HG03432 (cell line): ENCODE results near the gene SDF2.
A peak's percentile ranks its signal among the peaks of the same experiment; 100 is the strongest.
"Not testable (repeated sequence)": the region's sequence is repeated elsewhere in the genome, so short reads cannot be mapped to it uniquely, and the experiment has no call there.

Experiments
- ATAC-seq: cut with Tn5 transposase; IDR thresholded peaks from one replicate; pipeline ENCODE4 v1.9.1; 2021; ENCODE audit warnings: mild to moderate bottlenecking, moderate library complexity; ENCODE audit not compliant: unreplicated experiment

The SDF2 gene

DNA sequence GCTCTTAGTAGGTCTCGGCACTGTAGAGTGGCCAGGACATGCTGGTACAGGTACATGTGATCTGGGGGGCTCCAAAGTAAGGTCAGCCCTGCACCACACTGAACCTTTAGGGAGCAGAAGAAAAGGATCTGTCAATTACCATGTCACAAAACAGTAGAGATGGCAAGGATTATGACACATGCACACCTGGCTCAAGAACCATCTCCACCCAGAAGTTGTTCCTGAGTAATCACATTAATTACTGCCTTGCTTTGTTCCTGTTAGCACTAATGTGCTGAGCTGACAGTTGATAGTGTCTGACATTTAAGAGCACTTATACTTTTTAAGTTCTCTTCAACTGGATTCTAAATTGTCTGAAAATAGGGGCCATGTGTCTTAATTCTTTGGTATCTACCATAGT is 26.2 kb downstream of the SDF2 start:
- no peak for ATAC-seq

DNA sequence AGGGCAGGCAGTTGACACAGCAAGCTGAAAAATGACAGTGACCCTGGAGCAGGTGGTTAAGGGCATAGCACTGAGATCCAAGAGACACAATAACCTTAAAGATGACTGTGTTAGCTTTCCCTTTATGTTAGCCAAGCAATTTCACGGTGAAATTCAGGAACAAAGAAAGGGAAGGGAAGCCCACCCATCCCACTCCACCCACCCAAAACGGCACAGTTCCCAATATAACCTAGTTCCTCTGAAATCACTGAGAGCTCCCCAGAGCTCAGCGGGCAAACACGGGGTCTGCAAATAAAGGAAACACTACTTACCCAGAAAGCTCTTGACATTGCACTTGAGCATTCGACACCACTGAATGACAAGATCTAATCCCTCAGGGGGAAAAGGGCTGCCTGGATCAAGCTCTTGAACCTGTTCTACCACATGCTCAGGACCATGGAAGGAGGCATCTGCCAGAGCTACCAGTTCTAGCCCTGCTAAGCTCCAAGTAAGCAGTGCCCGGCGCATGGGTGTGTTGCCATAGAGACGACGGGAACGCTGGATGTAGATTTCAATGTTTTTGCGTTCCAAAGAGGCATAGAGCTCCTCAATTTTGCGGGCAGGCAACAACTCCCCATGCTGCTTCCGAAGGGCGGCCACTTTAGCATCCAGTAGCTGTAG is 27.4 kb downstream of the SDF2 start:
- no peak for ATAC-seq

DNA sequence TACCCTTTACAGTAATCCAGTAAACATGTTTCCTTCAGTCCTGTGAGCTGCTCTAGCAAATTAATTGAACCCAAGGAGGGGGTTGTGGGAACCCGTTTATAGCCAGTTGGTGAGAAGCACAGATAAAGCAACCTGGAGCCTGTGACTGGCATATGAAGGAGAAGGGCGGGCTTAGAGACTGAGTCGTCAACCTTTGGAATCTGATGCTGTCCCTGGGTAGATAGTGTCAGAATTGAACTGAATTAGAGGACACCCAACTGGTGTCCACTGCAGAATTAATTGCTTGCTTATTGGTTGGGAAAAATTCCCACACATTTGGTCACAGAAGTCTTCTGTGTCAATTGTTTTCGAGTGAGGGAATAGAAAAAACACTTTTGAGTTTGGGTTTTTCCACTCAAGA is 34.9 kb downstream of the SDF2 start:
- ATAC-seq, result no peak

DNA sequence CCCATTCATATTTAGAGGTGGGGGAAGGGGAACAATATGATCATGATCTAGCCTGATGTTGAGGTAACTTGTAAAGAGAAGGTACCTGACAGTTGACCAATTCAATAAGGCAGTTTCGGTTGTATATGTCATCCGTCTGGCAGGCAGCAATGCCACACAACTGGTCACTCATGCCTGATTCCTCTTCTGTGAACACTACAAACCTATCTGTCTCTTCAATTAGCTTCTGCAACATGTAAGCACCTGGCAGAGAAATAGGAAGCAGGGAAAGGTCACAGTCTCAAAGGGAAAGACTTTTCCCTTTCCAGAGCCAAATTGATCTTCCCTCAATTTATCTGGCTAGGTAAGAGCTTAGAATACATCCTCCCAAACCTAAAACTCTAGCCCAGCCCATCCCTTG is 37.6 kb downstream of the SDF2 start:
- no peak for ATAC-seq

DNA sequence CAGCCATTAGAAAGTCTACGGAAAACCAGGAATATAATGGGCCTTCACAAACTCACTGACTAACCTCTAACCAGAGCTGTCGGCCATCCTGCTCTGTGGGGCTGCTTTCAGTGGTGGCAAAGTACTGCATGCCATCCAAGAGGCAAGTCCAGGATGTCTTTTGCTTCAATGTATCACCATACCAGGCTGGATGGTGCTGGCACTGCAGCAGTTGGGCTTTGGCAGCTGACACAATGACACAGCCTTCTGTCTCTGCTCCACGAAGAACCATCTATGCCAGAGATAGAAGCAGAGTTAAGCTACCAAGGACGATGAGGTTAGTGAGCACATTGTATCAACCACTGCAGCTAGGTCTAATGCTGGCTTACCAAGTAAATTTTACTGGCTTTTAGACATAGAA is 38.0 kb downstream of the SDF2 start:
- ATAC-seq, result no peak

DNA sequence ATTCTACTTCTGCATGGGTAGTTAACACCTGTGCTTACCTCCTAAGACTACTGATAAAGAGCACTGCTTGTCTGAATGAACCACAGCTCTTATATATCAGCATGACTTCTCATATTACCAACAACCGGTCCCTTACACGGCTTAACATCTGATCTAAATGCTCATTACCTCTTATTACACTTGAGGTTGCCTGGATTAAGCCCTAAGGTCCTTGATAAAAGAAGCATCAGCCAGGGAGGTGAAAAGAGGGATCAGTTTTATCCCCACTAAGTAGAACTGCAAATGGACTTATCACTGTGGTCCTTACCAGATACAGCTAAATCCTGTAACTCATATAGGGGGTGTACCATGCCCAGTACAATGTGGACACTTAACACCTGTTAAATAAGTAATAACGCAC is 39.5 kb downstream of the SDF2 start:
- no peak for ATAC-seq

DNA sequence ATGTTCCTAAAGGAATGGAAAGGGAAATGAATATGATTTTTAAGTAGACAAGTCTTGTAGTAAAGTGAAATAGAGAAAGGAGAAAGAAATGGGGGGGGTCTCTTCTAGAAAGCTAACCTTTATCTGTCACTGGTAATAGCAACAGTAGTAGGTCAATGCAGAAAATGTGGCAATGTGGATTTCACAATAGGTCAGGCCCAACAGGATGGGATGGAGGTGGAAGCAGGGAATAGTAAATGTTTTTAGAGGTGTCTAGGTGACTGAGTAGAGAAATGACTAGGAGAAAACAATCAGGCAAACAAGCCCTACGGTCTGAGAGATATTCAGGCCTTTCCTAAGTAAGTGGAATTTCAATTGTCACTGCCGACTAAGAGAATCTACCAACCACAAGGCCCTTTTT is 41.7 kb downstream of the SDF2 start:
- no peak for ATAC-seq

DNA sequence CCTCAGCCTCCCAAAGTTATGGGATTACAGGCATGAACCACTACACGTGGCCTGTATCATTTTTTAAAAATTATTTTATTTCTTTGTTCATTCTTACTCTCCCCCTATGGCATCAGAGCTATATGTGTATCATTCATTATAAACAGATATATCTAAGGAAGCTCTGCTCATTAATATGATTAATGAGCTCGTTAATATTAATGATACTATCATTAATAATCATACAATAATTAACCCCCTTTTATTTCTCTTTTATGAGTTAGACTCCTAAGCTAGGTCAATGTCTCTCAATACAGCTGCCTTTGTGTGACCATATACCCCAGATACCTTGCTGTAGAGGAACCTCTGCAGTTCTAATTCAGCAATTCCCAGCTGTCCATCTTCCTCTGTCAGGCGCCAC is 43.2 kb downstream of the SDF2 start:
- ATAC-seq, result no peak

DNA sequence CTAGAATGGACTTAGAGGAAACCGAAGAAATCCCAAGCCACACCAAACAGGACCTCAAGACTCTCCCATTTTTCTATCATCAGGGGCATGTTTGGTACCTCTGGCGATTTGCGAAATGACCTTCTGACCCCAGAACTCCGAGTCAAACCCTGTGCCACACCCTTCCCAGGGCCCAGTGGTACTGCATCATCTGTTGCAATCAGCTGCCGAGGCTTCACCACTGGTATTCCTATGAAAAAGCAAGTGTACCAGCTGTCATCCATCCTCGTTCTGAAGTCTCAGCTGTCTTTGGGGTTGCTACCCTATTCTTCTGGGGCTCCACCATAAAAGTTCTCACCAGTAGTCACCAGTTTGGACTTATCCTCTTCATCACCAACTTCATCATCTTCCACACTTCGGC is 45.4 kb downstream of the SDF2 start:
- no peak for ATAC-seq

DNA sequence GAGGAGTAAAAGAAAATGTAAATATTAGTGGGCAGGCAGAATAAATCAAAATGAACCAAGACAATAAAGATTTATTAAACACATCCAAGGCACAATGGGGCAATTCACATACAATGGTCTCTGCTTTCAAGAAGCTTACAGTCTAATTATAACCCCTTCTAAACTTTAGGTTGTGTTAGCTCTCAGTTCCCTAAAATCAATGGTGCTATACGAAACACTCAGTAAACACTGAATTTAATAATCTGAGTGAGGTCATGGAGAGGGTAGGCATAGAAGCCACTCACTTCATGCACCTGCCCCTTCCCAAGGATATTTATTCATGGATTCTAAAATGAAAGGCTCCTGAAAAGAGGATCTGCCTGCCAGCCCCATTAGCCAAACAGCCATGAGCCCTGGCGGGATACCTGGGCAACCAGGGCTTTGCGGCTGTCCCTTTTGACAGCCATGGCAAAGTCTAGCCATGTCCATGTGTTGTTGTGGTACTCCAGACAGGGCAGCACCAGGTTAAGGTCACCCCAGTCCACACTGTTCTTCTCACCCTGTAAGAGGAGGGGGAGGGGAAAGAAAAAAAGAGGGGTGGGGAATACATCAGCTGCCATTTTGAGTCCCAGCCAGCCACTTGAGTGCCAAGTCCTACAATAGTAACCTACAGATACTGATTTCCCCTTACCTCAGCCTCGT is 46.3 kb downstream of the SDF2 start:
- no peak for ATAC-seq

DNA sequence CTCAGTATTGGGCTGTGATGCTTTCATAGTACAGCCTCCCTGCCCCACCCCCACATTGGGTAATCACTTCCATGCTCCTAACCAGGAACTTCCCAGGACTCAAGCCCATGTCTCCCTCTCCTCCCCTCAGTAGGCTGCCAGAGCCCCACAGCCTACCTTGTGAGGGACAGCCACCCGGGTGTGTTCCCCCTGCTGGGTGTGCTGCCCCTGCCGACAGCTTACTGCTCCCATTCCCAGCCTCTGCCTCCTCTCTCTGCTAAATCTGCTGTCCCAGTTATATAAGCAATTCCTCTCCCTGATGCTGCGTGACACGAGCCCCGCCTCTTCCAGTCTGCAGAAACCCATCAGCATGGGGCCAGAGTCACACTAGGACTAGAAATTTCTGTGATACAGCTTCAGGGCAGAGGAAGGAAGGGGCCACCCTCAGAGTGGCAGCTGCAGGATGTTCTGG is 47.8 kb downstream of the SDF2 start, which contains the start of gene RSKR:
Gene RSKR, minus strand, starts transcription at position 255 of the 451 bp plus-strand sequence. Its CDS starts 24 bp downstream, at position 231.
- no peak for ATAC-seq

DNA sequence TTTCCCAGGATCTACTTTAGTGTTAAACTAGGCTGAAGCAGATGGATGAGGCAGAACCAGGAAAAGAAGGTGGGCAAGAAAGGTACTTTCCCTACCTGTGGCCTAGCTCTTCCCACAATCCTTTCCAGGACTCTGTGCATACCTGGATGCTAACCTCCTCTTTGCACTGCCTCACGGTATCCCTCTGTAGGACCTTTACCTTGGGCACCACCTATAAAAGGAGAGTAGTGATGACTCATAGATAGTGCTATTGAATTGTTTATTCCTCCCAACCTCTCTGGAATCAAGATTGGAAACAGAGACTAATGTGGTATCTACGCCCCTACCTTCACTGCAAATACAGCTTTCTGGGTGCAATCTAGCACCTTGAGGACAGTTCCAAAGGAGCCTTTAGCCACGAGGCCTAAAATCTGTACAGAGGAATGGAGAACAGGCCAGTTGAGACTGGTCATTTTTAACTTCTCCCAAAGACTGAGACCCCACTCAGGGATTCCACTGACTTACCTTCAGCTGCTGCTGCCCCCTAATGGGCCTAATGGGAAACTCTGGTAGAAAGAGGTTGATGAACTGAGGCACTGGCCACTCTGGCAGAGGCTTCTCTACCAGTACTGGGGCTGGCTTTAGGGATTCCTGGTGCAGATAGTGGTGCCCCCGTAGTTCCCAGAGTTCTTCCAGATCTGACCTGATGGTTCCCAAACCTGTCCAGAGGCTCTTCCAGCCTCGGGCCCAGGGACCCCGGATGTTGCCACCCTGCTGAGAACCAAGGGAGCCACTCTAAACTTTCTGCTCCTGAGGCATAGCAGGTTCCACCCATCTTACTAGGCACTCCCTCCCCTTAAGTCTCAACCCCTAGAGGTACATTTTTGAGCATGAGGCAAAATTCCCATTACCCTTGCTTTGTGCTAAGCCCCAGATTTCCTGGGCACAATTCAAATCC is 48.5 kb downstream of the SDF2 start:
- ATAC-seq, result no peak

DNA sequence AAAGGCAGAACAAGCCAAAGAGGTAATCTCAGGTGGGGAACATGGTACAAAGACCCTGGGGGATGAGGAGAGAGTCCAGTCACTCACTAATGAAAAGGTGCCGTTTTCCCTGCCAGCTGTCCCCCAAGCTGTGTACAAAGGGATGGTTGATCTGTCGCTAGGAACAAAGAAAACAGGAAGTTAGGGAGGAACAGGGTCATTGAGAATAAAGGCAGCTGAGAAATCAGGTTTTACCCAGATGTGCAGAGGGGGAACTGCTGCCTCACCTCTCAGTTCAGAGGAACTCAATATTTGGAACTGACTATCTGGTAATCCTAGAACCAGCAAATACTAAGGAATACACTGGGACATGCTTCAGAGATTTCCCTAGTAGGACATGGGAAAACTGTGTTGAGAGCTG is 49.2 kb downstream of the SDF2 start:
- ATAC-seq, result no peak

DNA sequence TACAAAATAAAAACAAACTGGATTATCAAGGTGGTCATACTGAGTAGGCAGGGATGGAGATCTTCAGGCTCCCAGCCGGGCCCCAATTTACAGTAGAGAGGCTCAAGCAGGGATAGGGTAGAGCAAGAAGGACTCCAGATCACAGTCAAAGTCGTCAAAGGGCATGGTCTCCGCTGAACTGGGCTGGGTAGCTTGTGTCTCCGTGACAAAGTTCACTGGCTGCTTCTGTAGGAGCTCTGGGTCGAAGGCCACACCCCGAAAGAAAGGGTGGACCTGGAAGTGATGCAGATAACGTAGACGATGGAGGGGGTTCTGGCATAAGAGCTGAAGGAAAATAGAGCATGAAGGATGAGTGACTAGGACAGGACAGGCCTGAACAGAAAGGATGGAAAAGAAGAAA is 51.3 kb downstream of the SDF2 start:
- ATAC-seq, result no peak

DNA sequence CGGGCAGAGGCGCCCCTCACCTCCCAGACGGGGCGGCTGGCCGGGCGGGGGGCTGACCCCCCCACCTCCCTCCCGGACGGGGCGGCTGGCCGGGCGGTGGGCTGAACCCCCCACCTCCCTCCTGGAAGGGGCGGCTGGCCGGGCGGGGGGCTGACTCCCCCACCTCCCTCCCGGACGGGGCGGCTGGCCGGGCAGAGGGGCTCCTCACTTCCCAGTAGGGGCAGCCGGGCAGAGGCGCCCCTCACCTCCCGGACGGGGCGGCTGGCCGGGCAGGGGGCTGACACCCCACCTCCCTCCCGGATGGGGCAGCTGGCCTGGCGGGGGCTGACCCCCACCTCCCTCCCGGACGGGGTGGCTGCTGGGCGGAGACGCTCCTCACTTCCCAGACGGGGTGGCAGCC is 57.7 kb downstream of the SDF2 start:
- ATAC-seq, result not testable (repeated sequence)

DNA sequence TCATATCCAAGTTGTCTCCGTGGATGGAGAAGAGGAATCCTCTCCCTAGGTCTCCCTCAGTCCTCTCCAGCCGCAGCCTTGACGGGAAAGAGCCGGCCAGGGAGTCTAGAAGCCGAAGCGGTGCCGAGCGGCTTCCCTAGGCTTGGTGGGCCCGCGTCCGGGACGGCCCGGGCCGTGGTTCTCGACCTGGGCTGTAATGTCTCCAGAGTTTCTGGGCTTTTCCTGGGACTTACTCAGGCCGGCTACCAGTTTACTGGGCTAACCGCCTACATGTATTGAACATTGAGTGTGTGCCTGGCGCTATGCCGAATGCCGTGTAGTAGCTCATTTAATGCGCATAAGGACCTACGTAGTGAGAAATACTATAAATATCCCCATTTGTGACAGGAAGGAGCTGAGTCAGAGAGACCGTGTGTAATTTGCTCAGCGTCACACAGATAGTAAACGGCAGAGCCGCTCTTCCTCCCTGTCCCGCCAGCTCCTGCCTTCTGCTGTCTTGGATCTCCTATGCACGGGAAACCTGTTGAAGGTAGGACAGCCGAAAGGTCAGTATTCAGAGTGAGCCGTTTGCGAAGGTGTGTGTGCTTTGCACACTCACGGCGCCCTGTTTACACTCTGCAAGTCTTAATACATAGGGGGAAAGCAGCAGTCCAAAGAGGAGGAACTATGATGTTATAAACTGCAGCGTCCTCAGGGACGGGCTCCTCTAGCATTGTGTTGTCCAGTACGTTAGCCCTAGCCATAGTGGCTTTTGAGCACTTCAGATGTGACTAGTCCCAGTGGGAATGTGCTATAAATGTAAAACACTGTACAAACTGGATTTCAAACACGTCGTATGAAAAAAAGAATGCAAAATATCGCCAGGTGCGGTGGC is 62.2 kb downstream of the SDF2 start:
- ATAC-seq, result peak; percentile 49

DNA sequence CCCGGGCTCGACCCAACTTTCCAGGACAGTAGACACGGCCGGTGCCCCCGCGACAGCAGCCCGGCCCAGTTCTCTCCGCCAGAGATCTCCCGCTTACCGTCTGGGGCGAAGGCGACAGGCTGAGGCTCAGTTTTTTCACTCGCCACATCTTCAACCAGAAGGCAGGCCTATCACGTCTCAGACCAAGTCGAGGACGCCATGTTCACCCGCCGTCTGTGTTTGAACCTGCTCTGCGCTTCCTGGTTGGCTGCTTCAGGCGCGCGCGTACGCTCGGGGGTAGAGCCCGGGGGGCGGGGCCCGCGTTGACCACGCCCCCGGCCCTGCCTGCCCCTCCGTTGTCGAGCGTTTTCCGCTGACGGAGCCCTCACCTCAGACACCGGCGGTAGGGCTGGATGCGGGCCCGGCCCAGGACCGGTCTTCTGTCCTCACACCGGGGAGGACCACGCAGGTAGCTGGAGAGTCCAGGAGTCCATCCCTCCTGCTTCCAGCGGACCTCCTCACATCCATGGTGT is 62.9 kb downstream of the SDF2 start, which contains the start of gene SPAG5:
Gene SPAG5, minus strand, starts transcription at position 227 of the 512 bp plus-strand sequence. Its CDS starts 79 bp downstream, at position 148.
- ATAC-seq, result peak; percentile 85

DNA sequence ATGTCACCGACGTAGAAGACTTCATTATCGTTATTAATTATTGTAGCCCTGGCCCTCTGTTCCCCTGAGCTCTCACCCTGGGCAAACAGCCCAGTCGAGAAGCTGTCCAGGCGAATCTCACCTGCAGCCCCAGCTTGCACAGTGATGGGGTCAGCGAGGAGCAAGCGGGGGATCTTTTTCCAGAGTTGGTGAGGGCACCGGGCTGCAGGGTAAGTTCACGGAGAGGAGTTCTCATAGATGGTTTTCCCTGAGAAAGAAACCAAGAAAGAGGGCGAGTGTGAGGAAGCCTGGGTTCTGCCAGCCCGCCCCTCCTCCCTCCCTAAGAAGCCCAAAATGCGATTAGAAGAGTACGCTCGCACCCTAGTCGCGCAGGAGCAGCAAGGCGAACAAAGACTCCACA is 63.3 kb downstream of the SDF2 start:
- no peak for ATAC-seq
